Body of pancreas (tissue), 4 donors: ENCODE data around the gene TCP11L1.

Experiments used
- CTCF ChIP-seq, 7 experiments: fragments of 450-650 bp in 4 of 7; fragments of 200-600 bp in 3 of 7; sonication (generic) in 3 of 7; IDR thresholded peaks; one replicate each; pipeline ENCODE4 v1.5.1; 2016 to 2019; ENCODE audit warnings: antibody characterized with exemption in 7 of 7
- POLR2A ChIP-seq, 3 donors: fragments of 450-650 bp; IDR thresholded peaks; one replicate each; pipeline ENCODE4 v1.6.1; 2016; ENCODE audit warnings: antibody characterized with exemption in 3 of 3, mild to moderate bottlenecking in 2 of 3

DNA sequence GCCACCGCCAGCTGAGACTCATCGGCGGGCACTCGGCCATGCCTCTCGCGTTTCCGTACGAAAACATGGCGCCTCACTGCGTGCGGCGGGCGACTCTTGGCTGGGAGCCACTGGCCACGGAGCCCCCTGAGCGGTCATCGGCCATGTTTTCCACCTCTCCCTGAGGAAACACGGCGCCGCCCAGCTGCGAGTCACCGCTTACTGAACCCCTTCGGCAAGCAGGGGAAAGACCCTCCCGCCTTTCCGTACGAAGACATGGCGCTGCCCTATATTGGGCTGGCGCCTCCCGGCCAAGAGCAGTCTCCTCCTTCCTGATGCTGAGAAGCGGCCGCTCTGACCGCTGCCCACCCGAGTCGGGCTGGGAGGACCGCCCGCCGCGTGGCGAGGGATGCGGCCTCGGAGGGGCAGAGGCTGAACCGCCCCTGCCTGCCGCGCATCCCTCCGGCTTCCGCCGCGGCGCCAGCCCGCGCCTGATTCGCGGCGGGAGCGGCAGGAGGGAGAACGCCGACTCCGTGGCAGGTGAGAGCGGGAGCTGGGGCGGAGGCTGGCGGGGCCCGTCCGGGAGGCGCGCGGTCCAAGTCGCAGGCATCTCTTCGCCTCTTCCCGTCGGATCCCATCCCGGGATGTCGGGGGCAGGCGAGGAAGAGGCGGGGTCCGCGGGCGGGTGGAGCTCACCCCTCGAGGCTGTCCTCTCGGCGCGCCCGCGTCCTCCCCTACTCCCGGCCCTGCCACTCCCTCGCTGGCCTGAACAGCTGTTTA lies at the start of gene TCP11L1:
- TF ChIP-seq CTCF (IDR thresholded peaks at IDR 0.05) (no peak), POLR2A (IDR thresholded peaks at IDR 0.05) (peak; percentile 55 to 79 (median 73))
